PC-9 (cell line): ENCODE measurements around the gene EID1.

Experiments used
- CTCF ChIP-seq: fragments of 200-600 bp; sonication (generic); conservative IDR thresholded peaks from 2 replicates; pipeline ENCODE4 v1.6.1; 2017; ENCODE audit warnings: mixed run types, antibody characterized with exemption, mild to moderate bottlenecking, moderate library complexity
- EZH2 ChIP-seq: fragments of 200-600 bp; sonication (generic); IDR thresholded peaks from 2 replicates; pipeline ENCODE4 v1.8.0; 2017; ENCODE audit warnings: antibody characterized with exemption, low read depth

- TF ChIP-seq CTCF (no peak), EZH2 (no peak)
These were observed at the start of gene EID1 for GRCh38 chr15:48877630-48878595.
